BLaER1 treated with 17β-estradiol and CSF1 and Interleukin-3, amounts not matched to agents 10 nM and 100 nM (cell line): ENCODE results near the gene SRF.

ENCODE experiments used
- H3K27ac ChIP-seq, 11 experiments: shearing (Covaris generic); formaldehyde crosslinking; 2 replicates each; pipeline ENCODE4 v1.8.1; 2022
- H3K27me3 ChIP-seq, 11 experiments: shearing (Covaris generic); formaldehyde crosslinking; 2 replicates each; pipeline ENCODE4 v1.8.1; 2022
- H3K36me3 ChIP-seq, 11 experiments: shearing (Covaris generic); formaldehyde crosslinking; 2 replicates each; pipeline ENCODE4 v1.8.1; 2022
- H3K4me1 ChIP-seq, 10 experiments: shearing (Covaris generic); formaldehyde crosslinking; 2 replicates each; pipeline ENCODE4 v1.8.1; 2022
- H3K4me2 ChIP-seq, 11 experiments: shearing (Covaris generic); formaldehyde crosslinking; 2 replicates each; pipeline ENCODE4 v1.8.1; 2022
- H3K4me3 ChIP-seq, 10 experiments: shearing (Covaris generic); formaldehyde crosslinking; 2 replicates each; pipeline ENCODE4 v1.8.1; 2022
- H3K9ac ChIP-seq, 11 experiments: shearing (Covaris generic); formaldehyde crosslinking; 2 replicates each; pipeline ENCODE4 v1.8.1; 2022
- H3K9me3 ChIP-seq, 11 experiments: shearing (Covaris generic); formaldehyde crosslinking; replicated peaks in 1 of 11; 2 replicates each; pipeline ENCODE4 v1.8.1; 2022
- H4K20me1 ChIP-seq, 11 experiments: shearing (Covaris generic); formaldehyde crosslinking; 2 replicates each; pipeline ENCODE4 v1.8.1; 2022
- Cebpa-rat ChIP-seq, 11 experiments: shearing (Covaris generic); IDR thresholded peaks; 2 replicates each; pipeline ENCODE4 v1.8.1; 2022

The SRF gene

DNA sequence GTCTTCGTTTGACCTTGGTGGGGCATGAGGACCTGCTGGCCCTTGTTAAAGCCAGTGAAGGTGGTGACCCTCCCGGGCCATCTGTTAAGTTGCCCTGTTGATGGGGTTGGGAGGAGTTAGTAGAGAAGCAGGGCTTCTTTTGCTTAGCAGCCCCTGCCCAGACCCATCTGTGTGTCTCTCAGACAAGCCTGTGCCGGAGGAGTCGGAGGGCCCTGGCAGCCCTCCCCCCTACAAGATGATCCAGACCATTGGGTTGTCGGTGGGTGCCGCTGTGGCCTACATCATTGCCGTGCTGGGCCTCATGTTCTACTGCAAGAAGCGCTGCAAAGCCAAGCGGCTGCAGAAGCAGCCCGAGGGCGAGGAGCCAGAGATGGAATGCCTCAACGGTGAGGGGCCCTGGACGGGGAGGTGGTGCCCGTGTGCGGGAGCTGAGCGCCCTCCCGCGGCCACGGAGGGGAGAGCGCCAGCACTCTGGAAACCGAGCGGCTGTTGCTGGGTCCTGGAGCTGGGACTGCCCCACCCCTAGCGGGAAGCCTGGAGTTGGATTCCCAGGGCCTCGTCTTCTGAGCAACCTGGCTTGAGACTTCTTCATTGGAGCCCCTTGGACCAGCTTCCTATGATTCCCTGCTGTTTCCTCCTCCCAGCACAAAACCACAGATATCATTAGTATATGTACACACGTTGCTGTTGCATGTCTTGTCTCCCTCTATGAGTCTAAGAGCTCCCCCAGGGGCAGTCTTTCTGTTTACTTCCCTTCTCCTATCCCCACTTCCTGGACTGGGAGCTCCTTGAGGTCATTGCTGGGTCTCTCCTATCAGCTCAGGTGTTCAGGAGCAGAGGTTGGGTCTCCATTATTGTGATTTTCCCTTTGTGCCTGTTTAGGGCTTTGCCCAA is 27.6 kb upstream of the SRF start:
- Histone ChIP-seq H3K27ac (peak overlapping the region in 1 of 11 experiments; percentile 8; a peak in 1 of 22 replicates), H3K9ac (peak overlapping the region in 5 of 11 experiments; percentile 6 to 32 (median 24); a peak in 4 of 22 replicates), H3K27me3 (no peaks in the 10 kb centered on the region), H3K4me3 (no peak overlapping the region), H3K4me2 (peak overlapping the region in 1 of 11 experiments; percentile 19; a peak in 2 of 22 replicates), H4K20me1 (0 out of 22 replicates have a peak, but pooled peaks cover 0 to 11% (median 0%) of the 10 kb centered on the region in 11 experiments), H3K36me3 (peaks cover 5 to 76% (median 56%) of the 10 kb centered on the region in 11 experiments; a peak in 20 of 22 replicates), H3K4me1 (peaks cover 0 to 30% (median 19%) of the 10 kb centered on the region in 10 experiments; a peak in 13 of 20 replicates), H3K9me3 (no peaks in the 10 kb centered on the region)
- no peak for TF ChIP-seq Cebpa-rat (IDR thresholded peaks at IDR 0.05)

DNA sequence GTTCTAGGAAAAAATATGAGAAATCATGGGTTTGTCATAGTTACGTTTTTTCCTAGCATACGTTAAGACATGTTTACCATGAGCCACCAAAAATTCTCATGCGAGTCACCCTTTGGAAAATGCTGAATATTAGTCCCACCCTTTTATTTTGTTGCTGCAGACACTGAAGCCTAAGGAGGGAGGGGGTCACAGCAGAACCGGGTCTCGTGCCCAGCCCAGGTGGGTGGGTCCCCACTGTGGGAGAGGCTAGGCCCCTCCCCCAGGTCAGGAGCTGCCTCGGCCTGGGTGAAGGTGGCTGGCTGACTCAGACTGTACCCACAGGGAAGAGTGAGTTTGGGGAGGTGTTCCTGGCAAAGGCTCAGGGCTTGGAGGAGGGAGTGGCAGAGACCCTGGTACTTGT is 26.2 kb upstream of the SRF start:
- Histone ChIP-seq H3K4me1 (peaks cover 4 to 35% (median 21%) of the 10 kb centered on the region in 10 experiments; a peak in 13 of 20 replicates), H3K27ac (no peak overlapping the region), H3K4me3 (no peak overlapping the region), H3K27me3 (no peaks in the 10 kb centered on the region), H3K36me3 (peaks cover 5 to 62% (median 44%) of the 10 kb centered on the region in 11 experiments; a peak in 19 of 22 replicates), H4K20me1 (0 out of 22 replicates have a peak, but pooled peaks cover 0 to 11% (median 0%) of the 10 kb centered on the region in 11 experiments), H3K4me2 (no peak overlapping the region), H3K9me3 (no peaks in the 10 kb centered on the region), H3K9ac (no peak overlapping the region)
- no peak for TF ChIP-seq Cebpa-rat (IDR thresholded peaks at IDR 0.05)

DNA sequence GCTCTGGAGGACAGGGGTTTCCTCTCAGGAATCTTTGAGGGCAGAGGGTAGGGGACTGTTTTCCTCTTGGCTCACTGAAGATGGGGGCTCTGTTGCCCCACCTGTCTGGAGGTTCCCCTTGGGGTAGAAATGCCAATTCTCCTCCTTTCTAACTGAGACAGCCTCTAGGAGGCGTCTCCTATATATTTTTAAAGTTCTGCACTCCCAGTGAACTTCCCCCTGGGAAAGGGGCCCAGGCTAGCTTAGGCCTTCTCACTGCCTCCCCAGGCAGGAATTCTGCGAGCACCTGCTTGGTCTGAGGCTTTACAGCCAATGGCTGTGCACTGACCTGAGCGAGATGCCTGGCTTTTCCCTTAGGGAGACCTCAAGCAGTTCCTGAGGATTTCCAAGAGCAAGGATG is 24.8 kb upstream of the SRF start:
- Histone ChIP-seq H3K9me3 (no peaks in the 10 kb centered on the region), H3K4me2 (no peak overlapping the region), H3K4me3 (no peak overlapping the region), H3K4me1 (peaks cover 4 to 42% (median 22%) of the 10 kb centered on the region in 10 experiments; a peak in 13 of 20 replicates), H3K27me3 (no peaks in the 10 kb centered on the region), H3K27ac (no peak overlapping the region), H4K20me1 (0 out of 22 replicates have a peak, but pooled peaks cover 0 to 10% (median 0%) of the 10 kb centered on the region in 11 experiments), H3K36me3 (peaks cover 5 to 74% (median 44%) of the 10 kb centered on the region in 11 experiments; a peak in 19 of 22 replicates), H3K9ac (peak overlapping the region in 2 of 11 experiments; percentile 7 to 10; a peak in 1 of 22 replicates)
- no peak for TF ChIP-seq Cebpa-rat (IDR thresholded peaks at IDR 0.05)

DNA sequence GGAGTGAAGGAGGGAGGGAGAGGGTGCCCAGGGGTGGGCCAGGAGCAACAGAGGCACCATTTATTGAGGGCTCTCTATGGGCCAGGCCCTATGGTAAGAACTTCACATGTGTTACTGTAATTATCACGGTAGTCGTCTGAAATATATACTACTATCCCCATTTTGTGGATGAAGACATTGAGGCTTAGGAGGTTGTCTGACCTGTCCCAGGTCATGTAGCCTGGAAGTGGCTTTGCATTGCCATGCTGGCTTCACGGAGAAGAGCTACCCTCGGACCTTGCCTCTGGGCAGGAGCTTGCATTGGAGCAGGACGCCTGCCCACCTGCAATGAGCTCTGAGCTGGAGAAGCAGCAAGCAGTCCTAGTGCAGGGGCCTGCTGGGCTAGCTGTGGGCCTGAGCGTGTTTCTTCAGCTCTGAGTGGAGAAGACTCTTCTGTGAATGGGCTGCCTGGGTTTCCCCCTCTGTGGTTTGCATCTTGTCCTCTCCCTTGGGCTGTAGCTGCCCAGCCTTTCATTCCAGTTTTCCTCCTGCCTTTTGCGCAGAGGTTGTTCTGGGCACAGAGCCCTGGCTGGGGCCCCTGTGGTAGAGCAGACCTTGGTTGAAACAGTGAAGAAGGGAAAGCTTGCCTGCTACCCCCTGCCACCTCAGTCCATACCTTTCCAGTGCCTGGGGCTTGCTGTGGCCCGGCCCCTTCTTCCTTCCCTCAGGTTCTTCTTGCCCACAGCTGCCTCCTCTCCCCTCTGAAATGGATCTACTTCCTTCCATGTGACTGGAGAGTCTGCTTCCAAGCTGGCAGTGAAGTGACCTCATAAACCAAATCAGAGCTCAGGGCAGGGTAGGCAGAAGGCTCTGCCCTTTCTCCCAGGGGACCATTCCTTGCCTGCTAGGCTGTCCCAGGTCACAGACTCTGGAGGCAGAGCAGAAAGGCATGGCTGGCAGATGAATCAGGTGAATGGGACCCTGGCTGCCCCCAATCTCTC is 24.1 kb upstream of the SRF start:
- Histone ChIP-seq H3K4me1 (peaks cover 4 to 36% (median 19%) of the 10 kb centered on the region in 10 experiments; a peak in 13 of 20 replicates), H4K20me1 (0 out of 22 replicates have a peak, but pooled peaks cover 0 to 6% (median 0%) of the 10 kb centered on the region in 11 experiments), H3K27me3 (no peaks in the 10 kb centered on the region), H3K4me3 (no peak overlapping the region), H3K36me3 (peaks cover 5 to 71% (median 44%) of the 10 kb centered on the region in 11 experiments; a peak in 19 of 22 replicates), H3K9me3 (no peaks in the 10 kb centered on the region), H3K4me2 (no peak overlapping the region), H3K9ac (peak overlapping the region in 2 of 11 experiments; percentile 10 to 27; a peak in 4 of 22 replicates), H3K27ac (no peak overlapping the region)
- TF ChIP-seq Cebpa-rat (IDR thresholded peaks at IDR 0.05), result no peak

DNA sequence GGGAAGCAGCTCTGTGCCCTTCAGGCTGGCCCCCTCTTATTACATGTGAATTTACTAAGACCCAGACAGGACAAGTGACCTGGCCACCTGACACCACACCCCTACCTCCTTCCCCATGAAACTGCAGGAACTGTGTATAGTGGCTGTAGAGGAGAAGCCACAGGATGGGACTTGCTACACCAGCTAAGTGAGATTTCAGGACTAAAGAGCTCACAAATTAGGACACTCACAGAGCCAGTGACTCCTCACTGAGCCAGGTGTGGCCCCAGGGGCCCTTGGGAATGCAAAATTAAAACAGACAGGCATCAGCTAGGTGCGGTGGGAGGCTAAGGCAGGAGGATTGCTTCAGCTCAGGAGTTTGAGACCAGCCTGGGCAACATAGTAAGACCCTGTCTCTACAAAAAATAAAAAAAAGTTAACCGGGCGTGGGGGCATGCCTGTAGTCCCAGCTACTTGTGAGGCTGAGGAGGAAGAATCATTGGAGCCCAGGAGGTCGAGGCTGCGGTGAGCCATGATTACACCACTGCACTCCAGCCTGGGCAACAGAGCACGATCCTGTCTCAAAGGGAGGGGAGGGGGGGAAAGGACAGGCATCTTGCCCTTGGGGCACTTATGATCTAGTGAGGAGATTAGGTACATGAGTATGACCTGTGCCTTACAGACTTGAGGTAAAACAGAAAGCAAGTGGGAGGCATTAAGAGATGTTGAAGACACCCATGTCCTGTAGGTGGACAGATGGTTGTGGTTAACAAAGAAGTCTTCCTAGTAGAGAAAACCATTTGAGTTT is 23.2 kb upstream of the SRF start:
- H3K4me2 ChIP-seq, result no peak overlapping the region
- peak overlapping the region in 2 of 11 experiments; percentile 9 to 27; a peak in 3 of 22 replicates for H3K9ac ChIP-seq
- TF ChIP-seq Cebpa-rat (IDR thresholded peaks at IDR 0.05), result no peak
- no peak overlapping the region for H3K27ac ChIP-seq
- 0 out of 22 replicates have a peak, but pooled peaks cover 0 to 6% (median 0%) of the 10 kb centered on the region in 11 experiments for H4K20me1 ChIP-seq
- H3K4me1 ChIP-seq, result peaks cover 4 to 27% (median 13%) of the 10 kb centered on the region in 10 experiments; a peak in 12 of 20 replicates
- H3K4me3 ChIP-seq, result no peak overlapping the region
- peaks cover 5 to 73% (median 49%) of the 10 kb centered on the region in 11 experiments; a peak in 19 of 22 replicates for H3K36me3 ChIP-seq
- no peaks in the 10 kb centered on the region for H3K9me3 ChIP-seq
- no peaks in the 10 kb centered on the region for H3K27me3 ChIP-seq

DNA sequence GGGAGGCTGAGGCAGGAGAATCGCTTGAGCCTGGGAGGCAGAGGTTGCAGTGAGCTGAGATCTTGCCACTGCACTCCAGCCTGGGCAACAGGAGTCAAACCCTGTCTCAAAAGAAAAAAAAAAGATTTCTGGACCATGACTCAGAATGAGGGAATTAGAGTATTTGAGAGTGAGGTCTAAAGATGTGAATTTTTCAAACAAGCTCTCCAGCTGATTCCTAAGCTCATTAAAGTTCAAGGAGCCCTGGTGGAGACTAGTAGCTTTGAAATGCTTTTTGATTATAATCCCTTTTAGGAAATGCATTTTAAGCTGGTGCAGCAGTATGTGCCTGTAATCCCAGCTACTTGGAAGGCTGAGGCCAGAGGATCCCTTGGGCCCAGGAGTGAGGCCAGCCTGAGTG is 21.8 kb upstream of the SRF start:
- no peak for TF ChIP-seq Cebpa-rat (IDR thresholded peaks at IDR 0.05)
- Histone ChIP-seq H3K9me3 (no peaks in the 10 kb centered on the region), H3K4me3 (no peak overlapping the region), H3K27ac (no peak overlapping the region), H4K20me1 (0 out of 22 replicates have a peak, but pooled peaks cover 0 to 6% (median 0%) of the 10 kb centered on the region in 11 experiments), H3K36me3 (peaks cover 5 to 79% (median 48%) of the 10 kb centered on the region in 11 experiments; a peak in 19 of 22 replicates), H3K27me3 (no peaks in the 10 kb centered on the region), H3K4me1 (peaks cover 0 to 17% (median 7%) of the 10 kb centered on the region in 10 experiments; a peak in 8 of 20 replicates), H3K9ac (no peak overlapping the region), H3K4me2 (peak overlapping the region in 1 of 11 experiments; percentile 4; a peak in 1 of 22 replicates)

DNA sequence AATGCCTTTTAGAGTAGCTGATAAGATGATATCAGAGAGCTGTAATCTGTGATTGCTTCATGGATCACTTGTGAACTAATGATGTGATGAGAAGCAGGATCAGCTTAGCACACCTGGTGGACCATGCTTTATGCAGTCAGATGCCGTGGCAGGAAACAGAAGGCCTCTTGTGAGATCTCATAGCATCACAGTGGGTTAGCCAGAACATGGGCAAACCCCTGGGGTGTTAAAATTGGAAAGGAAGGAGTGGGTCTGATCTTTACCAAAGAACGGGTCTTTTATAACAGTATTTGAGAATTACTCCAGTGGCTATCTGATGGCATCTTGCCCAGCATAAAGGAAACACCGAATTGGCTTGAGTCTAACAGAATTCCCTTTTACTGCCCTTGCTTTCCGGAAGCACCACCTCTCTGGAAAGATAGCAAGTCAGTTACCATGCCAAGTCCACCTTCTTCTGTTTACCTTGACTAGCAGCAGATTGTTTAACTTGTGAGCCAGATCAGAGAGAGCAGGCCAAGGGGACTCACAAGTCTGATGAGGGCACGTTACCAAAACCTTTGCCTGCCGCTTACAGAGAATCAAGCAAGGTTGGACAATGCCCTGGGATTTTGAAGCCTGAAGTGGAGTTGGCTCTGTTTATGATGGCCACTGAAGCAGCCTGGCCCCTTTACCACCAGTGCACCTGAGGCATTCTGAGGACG is 20.9 kb upstream of the SRF start:
- H3K36me3 ChIP-seq, result peaks cover 3 to 79% (median 47%) of the 10 kb centered on the region in 11 experiments; a peak in 19 of 22 replicates

More for the DNA sequence above, 20.9 kb upstream of the SRF start:
- no peaks in the 10 kb centered on the region for H3K9me3 ChIP-seq
- no peak overlapping the region for H3K27ac ChIP-seq
- 0 out of 22 replicates have a peak, but pooled peaks cover 0 to 6% (median 0%) of the 10 kb centered on the region in 11 experiments for H4K20me1 ChIP-seq
- TF ChIP-seq Cebpa-rat (IDR thresholded peaks at IDR 0.05), result no peak
- no peaks in the 10 kb centered on the region for H3K27me3 ChIP-seq
- H3K4me2 ChIP-seq, result peak overlapping the region in 6 of 11 experiments; percentile 4 to 26 (median 14); a peak in 4 of 22 replicates
- H3K4me3 ChIP-seq, result no peak overlapping the region
- no peak overlapping the region for H3K9ac ChIP-seq
- peaks cover 0 to 17% (median 7%) of the 10 kb centered on the region in 10 experiments; a peak in 9 of 20 replicates for H3K4me1 ChIP-seq
